NOMO-1 treated with dmso at 0.1 percent for 144 hours (cell line): ENCODE results near the gene CD247.

Experiments
- DNase-seq: peaks from one replicate; lab custom pipeline; 2025; ENCODE audit not compliant: unreplicated experiment; lab: John Stamatoyannopoulos, UW

CD247 gene

GRCh38 chr1:167489571-167490340 lies 28.6 kb downstream of the CD247 start:
- no peak for DNase-seq

GRCh38 chr1:167488786-167489185 lies 29.5 kb downstream of the CD247 start:
- DNase-seq, result no peak

- DNase-seq, result no peak
Observed at GRCh38 chr1:167487614-167488013, 30.7 kb downstream of the CD247 start.

GRCh38 chr1:167486090-167486824 lies 32.1 kb downstream of the CD247 start:
- DNase-seq, result no peak

- DNase-seq, result no peak
Observed at GRCh38 chr1:167484726-167485502, 33.4 kb downstream of the CD247 start.

GRCh38 chr1:167483790-167484189 lies 34.5 kb downstream of the CD247 start:
- DNase-seq, result no peak

- DNase-seq, result no peak
Observed at GRCh38 chr1:167482184-167482583, 36.1 kb downstream of the CD247 start.

- DNase-seq, result no peak
Observed at GRCh38 chr1:167479331-167479979, 38.9 kb downstream of the CD247 start.

GRCh38 chr1:167477986-167478385 lies 40.3 kb downstream of the CD247 start:
- DNase-seq, result no peak

- DNase-seq, result no peak
Observed at GRCh38 chr1:167476061-167476460, 42.3 kb downstream of the CD247 start.

- no peak for DNase-seq
Observed at GRCh38 chr1:167474191-167474641, 44.1 kb downstream of the CD247 start.

GRCh38 chr1:167473761-167474160 lies 44.6 kb downstream of the CD247 start:
- DNase-seq, result no peak

- DNase-seq, result no peak
Observed at GRCh38 chr1:167472752-167473521, 45.4 kb downstream of the CD247 start.

GRCh38 chr1:167471568-167471967 lies 46.8 kb downstream of the CD247 start:
- DNase-seq, result no peak

GRCh38 chr1:167469280-167469965 lies 48.9 kb downstream of the CD247 start:
- no peak for DNase-seq

- DNase-seq, result no peak
Observed at GRCh38 chr1:167467752-167468151, 50.6 kb downstream of the CD247 start.

GRCh38 chr1:167467126-167467710 lies 51.1 kb downstream of the CD247 start:
- no peak for DNase-seq

- no peak for DNase-seq
Observed at GRCh38 chr1:167465743-167466142, 52.6 kb downstream of the CD247 start.

- DNase-seq, result no peak
Observed at GRCh38 chr1:167465018-167465417, 53.3 kb downstream of the CD247 start.
